Neural progenitor cell (in vitro differentiated cells): ENCODE data around the gene NELFA.

ENCODE experiments used
- EZH2phosphoT487 ChIP-seq: fragments of 200-600 bp; sonication (generic); IDR thresholded peaks from 2 replicates; pipeline ENCODE4 v1.6.1; 2017; ENCODE audit warnings: antibody characterized with exemption
- TF ChIP-seq, protein P1 (sequence below): fragments of 200-600 bp; sonication (generic); IDR thresholded peaks from 2 replicates; pipeline ENCODE4 v1.5.1; 2017; ENCODE audit warnings: antibody characterized with exemption, mild to moderate bottlenecking

- TF ChIP-seq, protein P1, sequence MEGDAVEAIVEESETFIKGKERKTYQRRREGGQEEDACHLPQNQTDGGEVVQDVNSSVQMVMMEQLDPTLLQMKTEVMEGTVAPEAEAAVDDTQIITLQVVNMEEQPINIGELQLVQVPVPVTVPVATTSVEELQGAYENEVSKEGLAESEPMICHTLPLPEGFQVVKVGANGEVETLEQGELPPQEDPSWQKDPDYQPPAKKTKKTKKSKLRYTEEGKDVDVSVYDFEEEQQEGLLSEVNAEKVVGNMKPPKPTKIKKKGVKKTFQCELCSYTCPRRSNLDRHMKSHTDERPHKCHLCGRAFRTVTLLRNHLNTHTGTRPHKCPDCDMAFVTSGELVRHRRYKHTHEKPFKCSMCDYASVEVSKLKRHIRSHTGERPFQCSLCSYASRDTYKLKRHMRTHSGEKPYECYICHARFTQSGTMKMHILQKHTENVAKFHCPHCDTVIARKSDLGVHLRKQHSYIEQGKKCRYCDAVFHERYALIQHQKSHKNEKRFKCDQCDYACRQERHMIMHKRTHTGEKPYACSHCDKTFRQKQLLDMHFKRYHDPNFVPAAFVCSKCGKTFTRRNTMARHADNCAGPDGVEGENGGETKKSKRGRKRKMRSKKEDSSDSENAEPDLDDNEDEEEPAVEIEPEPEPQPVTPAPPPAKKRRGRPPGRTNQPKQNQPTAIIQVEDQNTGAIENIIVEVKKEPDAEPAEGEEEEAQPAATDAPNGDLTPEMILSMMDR, result no peak
- no peak for TF ChIP-seq EZH2phosphoT487
Measured at GRCh38 chr4:2006956-2007653, 1.7 kb downstream of the NELFA start.
